Measurements from ENCODE around the gene CDC37. TPM values are rescaled to one million over a fixed set of nuclear protein-coding genes. Genes with fewer than 3 reads are reported as not detected.

CDC37 gene
- total and polyA plus RNA-seq, 2 experiments from 2014 or later: 183 to 280 TPM

DNA sequence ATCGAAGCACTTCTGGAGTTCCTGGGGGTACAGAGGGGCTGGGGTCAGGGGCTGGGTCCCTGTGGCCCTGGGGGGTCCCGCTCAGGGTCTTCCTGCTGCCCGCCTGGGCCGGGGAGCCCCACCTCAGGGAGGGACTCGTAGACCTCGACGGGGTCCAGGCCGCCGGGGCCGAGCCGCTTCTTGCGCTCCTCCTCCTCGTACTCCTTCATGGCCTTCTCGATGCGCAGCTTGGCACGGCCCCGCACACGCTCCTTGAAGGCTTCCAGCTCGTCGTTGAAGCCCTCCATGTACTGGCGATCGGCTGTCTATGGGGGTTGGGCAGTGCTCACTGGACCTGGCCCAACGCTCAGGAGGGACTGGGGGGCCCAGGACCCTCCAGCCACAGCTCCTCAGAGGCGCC is 10.2 kb downstream of the CDC37 start (continued):
- TF ChIP-seq, protein P1, sequence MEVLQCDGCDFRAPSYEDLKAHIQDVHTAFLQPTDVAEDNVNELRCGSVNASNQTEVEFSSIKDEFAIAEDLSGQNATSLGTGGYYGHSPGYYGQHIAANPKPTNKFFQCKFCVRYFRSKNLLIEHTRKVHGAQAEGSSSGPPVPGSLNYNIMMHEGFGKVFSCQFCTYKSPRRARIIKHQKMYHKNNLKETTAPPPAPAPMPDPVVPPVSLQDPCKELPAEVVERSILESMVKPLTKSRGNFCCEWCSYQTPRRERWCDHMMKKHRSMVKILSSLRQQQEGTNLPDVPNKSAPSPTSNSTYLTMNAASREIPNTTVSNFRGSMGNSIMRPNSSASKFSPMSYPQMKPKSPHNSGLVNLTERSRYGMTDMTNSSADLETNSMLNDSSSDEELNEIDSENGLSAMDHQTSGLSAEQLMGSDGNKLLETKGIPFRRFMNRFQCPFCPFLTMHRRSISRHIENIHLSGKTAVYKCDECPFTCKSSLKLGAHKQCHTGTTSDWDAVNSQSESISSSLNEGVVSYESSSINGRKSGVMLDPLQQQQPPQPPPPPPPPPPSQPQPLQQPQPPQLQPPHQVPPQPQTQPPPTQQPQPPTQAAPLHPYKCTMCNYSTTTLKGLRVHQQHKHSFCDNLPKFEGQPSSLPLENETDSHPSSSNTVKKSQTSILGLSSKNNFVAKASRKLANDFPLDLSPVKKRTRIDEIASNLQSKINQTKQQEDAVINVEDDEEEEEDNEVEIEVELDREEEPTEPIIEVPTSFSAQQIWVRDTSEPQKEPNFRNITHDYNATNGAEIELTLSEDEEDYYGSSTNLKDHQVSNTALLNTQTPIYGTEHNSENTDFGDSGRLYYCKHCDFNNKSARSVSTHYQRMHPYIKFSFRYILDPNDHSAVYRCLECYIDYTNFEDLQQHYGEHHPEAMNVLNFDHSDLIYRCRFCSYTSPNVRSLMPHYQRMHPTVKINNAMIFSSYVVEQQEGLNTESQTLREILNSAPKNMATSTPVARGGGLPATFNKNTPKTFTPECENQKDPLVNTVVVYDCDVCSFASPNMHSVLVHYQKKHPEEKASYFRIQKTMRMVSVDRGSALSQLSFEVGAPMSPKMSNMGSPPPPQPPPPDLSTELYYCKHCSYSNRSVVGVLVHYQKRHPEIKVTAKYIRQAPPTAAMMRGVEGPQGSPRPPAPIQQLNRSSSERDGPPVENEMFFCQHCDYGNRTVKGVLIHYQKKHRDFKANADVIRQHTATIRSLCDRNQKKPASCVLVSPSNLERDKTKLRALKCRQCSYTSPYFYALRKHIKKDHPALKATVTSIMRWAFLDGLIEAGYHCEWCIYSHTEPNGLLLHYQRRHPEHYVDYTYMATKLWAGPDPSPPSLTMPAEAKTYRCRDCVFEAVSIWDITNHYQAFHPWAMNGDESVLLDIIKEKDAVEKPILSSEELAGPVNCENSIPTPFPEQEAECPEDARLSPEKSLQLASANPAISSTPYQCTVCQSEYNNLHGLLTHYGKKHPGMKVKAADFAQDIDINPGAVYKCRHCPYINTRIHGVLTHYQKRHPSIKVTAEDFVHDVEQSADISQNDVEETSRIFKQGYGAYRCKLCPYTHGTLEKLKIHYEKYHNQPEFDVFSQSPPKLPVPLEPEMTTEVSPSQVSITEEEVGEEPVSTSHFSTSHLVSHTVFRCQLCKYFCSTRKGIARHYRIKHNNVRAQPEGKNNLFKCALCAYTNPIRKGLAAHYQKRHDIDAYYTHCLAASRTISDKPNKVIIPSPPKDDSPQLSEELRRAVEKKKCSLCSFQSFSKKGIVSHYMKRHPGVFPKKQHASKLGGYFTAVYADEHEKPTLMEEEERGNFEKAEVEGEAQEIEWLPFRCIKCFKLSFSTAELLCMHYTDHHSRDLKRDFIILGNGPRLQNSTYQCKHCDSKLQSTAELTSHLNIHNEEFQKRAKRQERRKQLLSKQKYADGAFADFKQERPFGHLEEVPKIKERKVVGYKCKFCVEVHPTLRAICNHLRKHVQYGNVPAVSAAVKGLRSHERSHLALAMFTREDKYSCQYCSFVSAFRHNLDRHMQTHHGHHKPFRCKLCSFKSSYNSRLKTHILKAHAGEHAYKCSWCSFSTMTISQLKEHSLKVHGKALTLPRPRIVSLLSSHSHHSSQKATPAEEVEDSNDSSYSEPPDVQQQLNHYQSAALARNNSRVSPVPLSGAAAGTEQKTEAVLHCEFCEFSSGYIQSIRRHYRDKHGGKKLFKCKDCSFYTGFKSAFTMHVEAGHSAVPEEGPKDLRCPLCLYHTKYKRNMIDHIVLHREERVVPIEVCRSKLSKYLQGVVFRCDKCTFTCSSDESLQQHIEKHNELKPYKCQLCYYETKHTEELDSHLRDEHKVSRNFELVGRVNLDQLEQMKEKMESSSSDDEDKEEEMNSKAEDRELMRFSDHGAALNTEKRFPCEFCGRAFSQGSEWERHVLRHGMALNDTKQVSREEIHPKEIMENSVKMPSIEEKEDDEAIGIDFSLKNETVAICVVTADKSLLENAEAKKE (CRISPR knock-in tag; IDR thresholded peaks at IDR 0.05): no peak
- TF ChIP-seq, protein P2, sequence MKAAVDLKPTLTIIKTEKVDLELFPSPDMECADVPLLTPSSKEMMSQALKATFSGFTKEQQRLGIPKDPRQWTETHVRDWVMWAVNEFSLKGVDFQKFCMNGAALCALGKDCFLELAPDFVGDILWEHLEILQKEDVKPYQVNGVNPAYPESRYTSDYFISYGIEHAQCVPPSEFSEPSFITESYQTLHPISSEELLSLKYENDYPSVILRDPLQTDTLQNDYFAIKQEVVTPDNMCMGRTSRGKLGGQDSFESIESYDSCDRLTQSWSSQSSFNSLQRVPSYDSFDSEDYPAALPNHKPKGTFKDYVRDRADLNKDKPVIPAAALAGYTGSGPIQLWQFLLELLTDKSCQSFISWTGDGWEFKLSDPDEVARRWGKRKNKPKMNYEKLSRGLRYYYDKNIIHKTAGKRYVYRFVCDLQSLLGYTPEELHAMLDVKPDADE (IDR thresholded peaks at IDR 0.05): no peak
- no peak for TF ChIP-seq POLR2AphosphoS5 (IDR thresholded peaks at IDR 0.05; ENCODE audit: low read depth)

- Mint-ChIP-seq H3K27me3 (ENCODE audit: insufficient read depth, low read depth, poor library complexity) (peaks cover 1% of the 10 kb centered on the region), H3K9me3 (no peaks in the 10 kb centered on the region), H3K36me3 (ENCODE audit: low read depth) (peaks cover 45% of the 10 kb centered on the region), H3K4me3 (no peak overlapping the region), H3K27ac (no peak overlapping the region), H3K4me1 (peaks cover 8% of the 10 kb centered on the region; the same call in 2 of the 3 replicates)
- Histone ChIP-seq H2AFZ (no peak overlapping the region), H3F3A (replicated peaks; ENCODE audit: low read depth) (peaks cover 17% of the 10 kb centered on the region; the same call in 1 of the 2 replicates), H3K79me2 (replicated peaks; ENCODE audit: insufficient read depth) (no peaks in the 10 kb centered on the region), H3K36me3 (ENCODE audit: insufficient read depth) (peaks cover 14% of the 10 kb centered on the region; the same call in 1 of the 2 replicates), H3K27ac (ENCODE audit: low read depth) (no peak overlapping the region), H3K4me2 (no peak overlapping the region), H3K9me2 (ENCODE audit: insufficient read depth) (no peaks in the 10 kb centered on the region), H3K4me3 (no peak overlapping the region), H3K4me1 (ENCODE audit: insufficient read depth) (no peaks in the 10 kb centered on the region; the same call in 1 of the 2 replicates), H4K20me1 (replicated peaks; ENCODE audit: insufficient read depth) (peaks cover 4% of the 10 kb centered on the region; the same call in 1 of the 2 replicates), H3K27me3 (ENCODE audit: insufficient read depth) (no peaks in the 10 kb centered on the region)
- DNase-seq (ENCODE audit: low spot score) (no peak), ATAC-seq (no peak)
- TF ChIP-seq NANOG (IDR thresholded peaks at IDR 0.05; ENCODE audit: borderline replicate concordance): no peak
- TF ChIP-seq, protein P1 (CRISPR knock-in tag; IDR thresholded peaks at IDR 0.05): no peak
These were observed 11.2 kb downstream of the CDC37 start for GRCh38 chr19:10392120-10392519.
